H1 (cell line): ENCODE results near the gene ZNF483. TPM values are rescaled to one million over a fixed set of nuclear protein-coding genes. Genes with fewer than 3 reads are reported as not detected.

ENCODE experiments used
- ATF2 ChIP-seq: IDR thresholded peaks from 2 replicates; pipeline ENCODE4 v1.6.1; 2012; ENCODE audit warnings: low read length, inconsistent platforms
- CBX5 ChIP-seq: fragments of 300-800, 300-1000 bp; sonication (generic); IDR thresholded peaks from 2 replicates; pipeline ENCODE4 v1.7.1; 2016; ENCODE audit warnings: antibody characterized with exemption, low read length, low read depth
- CTCF ChIP-seq, 3 experiments: IDR thresholded peaks; 1 replicate in 2 of 3; 2 replicates in 1 of 3; pipeline versions ENCODE4 v1.5.1 to v1.6.1; 2011; ENCODE audit warnings: low read length in 3 of 3, mild to moderate bottlenecking in 3 of 3, inconsistent platforms in 2 of 3, low read depth in 1 of 3, moderate library complexity in 1 of 3; ENCODE audit not compliant: insufficient read depth in 1 of 3; ENCODE audit errors: control extremely low read depth in 1 of 3
- EGR1 ChIP-seq: IDR thresholded peaks from 2 replicates; pipeline ENCODE4 v1.6.1; 2011; ENCODE audit warnings: low read depth, low read length, borderline replicate concordance
- HDAC6 ChIP-seq: IDR thresholded peaks from one replicate; pipeline ENCODE4 v1.7.1; 2012; ENCODE audit warnings: low read depth, mild to moderate bottlenecking, inconsistent platforms, low read length, moderate library complexity
- KDM4A ChIP-seq: IDR thresholded peaks from one replicate; pipeline ENCODE4 v1.7.1; 2012; ENCODE audit warnings: low read depth, mild to moderate bottlenecking, moderate library complexity, low read length, inconsistent platforms; ENCODE audit not compliant: severe bottlenecking
- RAD21 ChIP-seq, 2 experiments: IDR thresholded peaks in 1 of 2; conservative IDR thresholded peaks in 1 of 2; 2 replicates each; pipeline ENCODE4 v1.6.1; 2011; ENCODE audit warnings: low read depth in 2 of 2, low read length in 2 of 2, improper control_type of control experiment in 1 of 2, inconsistent platforms in 1 of 2, mild to moderate bottlenecking in 1 of 2, moderate library complexity in 1 of 2
- YY1 ChIP-seq: IDR thresholded peaks from 2 replicates; pipeline ENCODE4 v1.6.1; 2011; ENCODE audit warnings: low read depth, mild to moderate bottlenecking, low read length
- polyA plus RNA-seq, 7 experiments: library from polyadenylated mRNA; depleted of rRNA in 3 of 7; stranded (reverse) in 5 of 7; unstranded in 2 of 7; fragments of >200 nt in 5 of 7; fragments of 200-250 nt in 2 of 7; gene quantifications; 1 replicate in 5 of 7; 2 replicates in 1 of 7; 4 replicates in 1 of 7; pipeline versions ENCODE4 v1.2.1 to v1.2.3, GENCODE V29; 2011 to 2013; ENCODE audit warnings: missing spikeins in 2 of 7, mixed read lengths in 2 of 7
- total RNA-seq: library from RNA; stranded (reverse); fragmentation: NEBNext Ultra II Directional; extraction: Animal tissue kit (Norgen Biotek cat#: 25700); gene quantifications from 2 replicates; pipeline ENCODE4 v1.2.1, GENCODE V29; 2021

The ZNF483 gene
- total and polyA plus RNA-seq, 2 of the 8 experiments (the other 6 are each of a cell fraction or from before 2014, with no cell fraction given), result 4.8 to 83.8 TPM

GRCh38 chr9:111597852-111598732, 73.1 kb downstream of the ZNF483 start (continued):
- TF ChIP-seq CTCF (IDR thresholded peaks at IDR 0.05; ENCODE audit: control extremely low read depth in 1 of 3, insufficient read depth in 1 of 3, low read depth in 1 of 3, low read length in 3 of 3) (peak; percentile 60 to 69 (median 64)), CBX5 (no peak), YY1 (no peak), RAD21 (IDR thresholded peaks at IDR 0.05 in 1 of 2, conservative IDR thresholded peaks at IDR 0.05 in 1 of 2; ENCODE audit: low read depth in 2 of 2, low read length in 2 of 2) (peak; percentile 82 to 84), HDAC6 (no peak), EGR1 (no peak), KDM4A (peak; percentile 46), ATF2 (0 out of 2 replicates have a peak, but pooled peaks have one; percentile 16)
